ENCODE measurements around the gene SORCS1. TPM values are rescaled to one million over a fixed set of nuclear protein-coding genes. Genes with fewer than 3 reads are reported as not detected.

The SORCS1 gene
- total RNA-seq, 2 donors from 2014 or later: not detected

- Mint-ChIP-seq H3K9me3 (peaks cover 9% of the 10 kb centered on the region), H3K4me1 (ENCODE audit: low read depth in 2 of 2) (no peaks in the 10 kb centered on the region), H3K36me3 (no peaks in the 10 kb centered on the region), H3K27me3 (no peaks in the 10 kb centered on the region), H3K27ac (no peak overlapping the region), H3K4me3 (no peak overlapping the region)
- DNase-seq (ENCODE audit: low spot score) (no peak), ATAC-seq (no peak)
Observed at GRCh38 chr10:106528702-106529101, 635.8 kb downstream of the SORCS1 start.

- Mint-ChIP-seq H3K4me1 (ENCODE audit: low read depth in 2 of 2) (no peaks in the 10 kb centered on the region), H3K27me3 (no peaks in the 10 kb centered on the region), H3K9me3 (peaks cover 5% of the 10 kb centered on the region), H3K36me3 (no peaks in the 10 kb centered on the region), H3K27ac (no peak overlapping the region), H3K4me3 (no peak overlapping the region)
- DNase-seq (ENCODE audit: low spot score) (no peak), ATAC-seq (no peak)
Observed at GRCh38 chr10:106525835-106526234, 638.7 kb downstream of the SORCS1 start.

All from natural killer cell treated with Interleukin-12 subunit alpha and Interleukin-12 subunit beta and Interleukin-15 and Interleukin-18, amount 100 ng/mL, for 72 hours (primary cell).